HG02798 (cell line): ENCODE results near the gene IRF5.

ENCODE experiments used
- ATAC-seq: cut with Tn5 transposase; IDR thresholded peaks from one replicate; pipeline ENCODE4 v1.9.1; 2021; ENCODE audit warnings: mild to moderate bottlenecking; ENCODE audit not compliant: unreplicated experiment, poor library complexity

The IRF5 gene

DNA sequence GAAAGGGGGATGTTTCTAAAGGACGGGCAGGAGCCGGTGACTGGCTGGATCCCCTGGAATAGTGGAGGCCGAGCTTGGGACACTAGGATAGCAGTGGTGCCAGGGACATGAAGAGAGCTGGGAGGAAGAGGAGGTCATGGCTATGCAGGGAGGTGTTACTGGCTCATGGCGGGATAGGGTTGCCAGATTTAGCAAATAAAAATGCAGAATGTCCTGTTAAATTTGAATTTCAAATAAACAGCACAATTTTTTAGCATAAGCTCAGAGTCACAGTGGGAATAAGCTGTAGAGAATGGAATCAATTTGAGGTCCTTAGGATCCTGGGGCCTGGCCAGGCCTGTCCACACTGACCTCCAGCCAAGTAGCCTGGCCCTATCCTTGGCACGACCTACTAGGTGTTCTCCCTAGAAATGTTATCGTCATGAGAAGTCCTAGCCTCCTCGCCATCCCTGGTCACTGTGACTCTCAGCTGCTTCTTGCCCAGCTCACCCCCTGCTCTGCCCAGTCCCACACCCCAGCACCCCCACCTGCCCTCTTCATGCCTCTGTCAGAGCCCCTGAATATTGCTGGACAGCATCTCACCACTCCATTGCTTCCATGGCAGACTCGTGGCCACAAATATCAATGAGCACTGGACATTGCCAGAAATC lies 19.6 kb upstream of the IRF5 start:
- no peak for ATAC-seq

DNA sequence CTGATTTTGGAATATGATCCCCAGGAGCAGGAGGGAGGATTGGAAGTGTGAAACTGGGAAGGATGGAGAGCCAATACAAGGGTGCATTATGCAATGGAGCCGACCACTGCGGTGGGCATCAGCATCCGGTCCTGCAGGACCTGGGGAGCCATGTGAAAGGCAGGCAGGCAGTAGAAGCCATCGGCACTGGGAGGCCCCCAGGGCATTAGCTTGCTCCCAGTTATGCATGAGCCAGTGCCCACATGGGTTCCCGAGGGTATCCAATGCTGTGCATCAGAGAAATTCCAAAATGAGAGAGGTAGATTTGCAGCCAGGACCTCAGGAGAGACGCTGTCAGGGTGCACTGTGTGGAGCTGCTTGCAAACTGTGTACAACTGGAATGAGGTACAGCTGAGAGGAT lies 18.5 kb upstream of the IRF5 start:
- no peak for ATAC-seq

GRCh38 chr7:128919881-128920799 lies 17.6 kb upstream of the IRF5 start:
- no peak for ATAC-seq

DNA sequence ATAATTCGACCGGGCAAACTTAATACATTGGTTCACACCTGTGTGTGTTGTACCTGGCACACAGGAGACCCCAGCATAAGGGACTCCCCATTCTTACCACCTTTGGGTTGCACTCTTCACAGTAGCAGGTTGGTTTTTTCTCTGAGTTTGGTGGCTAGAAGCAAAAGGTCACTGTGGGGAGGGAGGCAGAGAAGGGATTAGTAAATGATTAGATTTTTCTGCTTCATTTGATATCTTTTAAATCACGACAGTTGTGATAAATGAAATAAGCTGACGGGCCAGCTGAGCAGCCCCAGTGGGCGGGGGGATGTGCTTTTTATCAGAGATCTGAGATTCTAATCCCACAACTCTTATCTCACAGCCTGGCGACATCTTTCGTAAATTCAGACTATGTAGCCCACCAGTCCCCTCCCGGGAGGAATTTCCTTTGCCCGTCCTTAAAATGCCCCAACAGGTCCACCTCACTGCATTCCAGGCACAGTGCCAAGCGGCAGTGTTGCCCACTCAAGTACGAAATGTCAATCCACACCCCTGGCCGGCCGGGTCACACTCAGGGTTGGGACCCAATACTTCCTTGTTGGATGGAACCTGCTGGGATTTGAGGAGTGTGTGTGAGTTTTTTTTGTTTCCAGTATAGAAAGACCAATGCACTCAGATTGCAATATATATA lies 16.7 kb upstream of the IRF5 start:
- ATAC-seq = no peak

DNA sequence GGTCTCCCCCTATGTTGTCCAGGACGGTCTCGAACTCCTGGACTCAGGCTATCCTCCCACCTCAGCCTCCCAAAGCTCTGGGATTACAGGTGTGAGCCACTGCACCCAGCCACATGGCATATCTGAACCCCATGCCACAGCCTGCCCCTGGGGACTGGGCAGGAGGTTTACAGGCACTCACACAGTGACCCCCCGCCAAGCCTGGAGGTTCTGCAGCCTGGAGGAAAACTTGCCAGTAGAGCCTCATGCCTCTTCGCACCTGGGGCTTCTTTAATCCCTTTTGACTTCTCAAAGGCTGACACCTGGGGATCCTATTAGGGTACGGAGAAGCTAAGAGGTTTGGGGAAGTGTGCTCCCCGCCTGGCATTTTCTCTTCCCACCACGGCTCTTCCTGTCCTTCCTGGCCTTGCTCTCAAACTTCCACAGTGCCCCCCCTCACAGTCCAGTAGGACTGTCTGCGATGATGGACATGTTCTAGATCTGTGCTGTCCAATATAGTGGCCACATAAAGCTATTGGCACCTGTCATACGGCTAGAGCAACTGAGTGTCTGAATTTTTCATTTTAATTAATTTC lies 15.8 kb upstream of the IRF5 start:
- no peak for ATAC-seq

DNA sequence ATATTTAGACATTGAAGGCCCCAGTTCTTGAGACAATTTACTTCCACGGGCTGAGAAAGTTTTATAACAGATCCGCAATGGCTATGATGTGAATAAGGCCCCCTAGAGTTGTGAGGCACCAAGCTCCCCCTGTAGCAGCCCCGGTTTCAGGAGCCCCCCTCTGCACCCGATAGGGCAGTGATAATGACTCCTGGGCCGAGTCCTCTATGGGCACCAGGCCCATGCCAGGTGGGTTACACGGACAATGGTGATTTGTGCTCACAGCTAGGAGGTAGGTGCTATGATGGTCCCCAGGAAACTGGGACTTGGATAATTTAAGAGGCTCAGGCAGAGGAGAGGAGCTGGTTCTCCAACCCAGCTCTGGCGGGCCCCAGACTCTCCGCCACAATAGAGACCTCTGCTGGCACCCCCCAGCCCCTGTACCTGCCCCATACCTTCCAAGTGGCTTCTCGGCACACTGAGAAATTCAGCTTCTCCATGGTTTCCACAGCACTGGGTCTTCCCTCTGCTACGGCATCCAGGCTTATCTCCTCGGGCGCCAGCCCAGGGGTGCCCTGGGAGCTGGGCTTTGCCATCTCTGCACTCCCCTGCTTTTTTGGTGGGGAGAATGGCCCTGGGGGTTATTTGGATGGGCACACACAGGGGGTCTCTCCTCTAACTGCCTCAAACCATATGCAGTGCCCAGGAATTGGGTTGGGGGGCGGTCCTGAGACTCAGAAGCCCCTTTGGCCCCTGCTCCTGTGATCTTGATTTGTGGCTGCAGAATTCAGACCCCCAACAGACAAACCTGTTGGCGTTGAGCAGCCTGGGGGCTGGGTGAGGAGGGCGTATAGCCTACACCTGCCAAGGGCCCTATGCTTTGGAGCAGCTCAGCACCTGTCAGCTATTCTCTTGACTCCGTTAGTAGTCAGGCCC lies 15.0 kb upstream of the IRF5 start:
- ATAC-seq = no peak

DNA sequence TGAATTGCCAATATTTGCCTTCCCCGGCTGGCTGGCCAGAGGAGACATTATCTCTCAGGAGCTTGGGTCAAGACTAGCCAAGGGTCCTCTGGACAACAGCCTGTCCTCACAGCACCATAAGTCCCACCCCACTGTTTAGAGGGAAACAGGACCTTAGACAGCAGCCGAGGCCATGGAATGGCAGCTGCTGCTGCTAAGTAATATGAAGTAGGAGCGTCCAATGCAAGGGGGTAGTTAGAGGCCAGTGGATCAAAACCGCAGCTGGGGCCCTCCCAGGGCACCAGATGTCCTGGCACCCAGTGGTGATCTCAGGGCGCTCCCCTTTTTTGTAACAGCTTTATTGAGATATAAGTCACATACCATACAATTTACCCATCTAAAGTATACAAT lies 14.3 kb upstream of the IRF5 start:
- ATAC-seq = no peak

DNA sequence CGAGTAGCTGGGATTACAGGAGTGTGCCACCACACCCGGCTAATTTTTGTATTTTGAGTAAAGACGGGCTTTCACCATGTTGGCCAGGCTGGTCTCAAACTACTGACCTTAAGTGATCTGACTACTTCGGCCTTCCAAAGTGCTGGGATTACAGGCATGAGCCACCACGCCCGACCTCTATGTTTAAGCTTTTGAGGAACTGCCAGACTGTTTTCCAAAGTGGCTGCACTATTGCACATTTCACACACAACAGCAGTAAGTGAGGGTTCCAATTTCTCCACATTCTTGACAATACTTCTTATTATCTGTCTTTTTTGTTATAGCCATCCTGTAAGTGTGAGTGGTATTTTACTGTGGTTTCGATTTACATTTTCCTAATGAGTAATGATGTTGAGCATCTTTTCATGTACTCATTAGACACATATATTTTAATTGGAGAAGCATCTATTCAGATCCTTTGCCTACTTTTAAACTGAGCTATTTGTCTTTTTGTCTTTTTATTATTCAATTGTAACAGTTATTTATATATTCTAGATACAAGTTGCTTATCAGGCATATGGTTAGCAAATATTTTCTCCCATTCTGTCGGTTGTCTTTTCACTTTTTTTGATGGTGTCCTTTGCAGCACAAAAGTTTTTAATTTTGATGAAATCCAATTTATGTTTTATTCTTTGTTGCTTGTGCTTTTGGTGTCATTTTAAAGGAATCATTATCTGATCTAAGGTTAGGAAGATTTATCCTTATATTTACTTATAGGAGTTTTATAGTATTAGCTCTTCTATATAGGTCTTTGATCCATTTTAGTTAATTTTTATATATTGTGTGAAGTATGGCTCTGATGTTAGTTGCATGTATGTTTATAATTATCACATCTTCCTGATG lies 12.8 kb upstream of the IRF5 start:
- no peak for ATAC-seq

GRCh38 chr7:128928159-128928813 lies 9.4 kb upstream of the IRF5 start:
- ATAC-seq = no peak

- no peak for ATAC-seq
Observed at GRCh38 chr7:128928882-128929788, 8.6 kb upstream of the IRF5 start.

- ATAC-seq = no peak
Observed at GRCh38 chr7:128931190-128931798, 6.4 kb upstream of the IRF5 start.

DNA sequence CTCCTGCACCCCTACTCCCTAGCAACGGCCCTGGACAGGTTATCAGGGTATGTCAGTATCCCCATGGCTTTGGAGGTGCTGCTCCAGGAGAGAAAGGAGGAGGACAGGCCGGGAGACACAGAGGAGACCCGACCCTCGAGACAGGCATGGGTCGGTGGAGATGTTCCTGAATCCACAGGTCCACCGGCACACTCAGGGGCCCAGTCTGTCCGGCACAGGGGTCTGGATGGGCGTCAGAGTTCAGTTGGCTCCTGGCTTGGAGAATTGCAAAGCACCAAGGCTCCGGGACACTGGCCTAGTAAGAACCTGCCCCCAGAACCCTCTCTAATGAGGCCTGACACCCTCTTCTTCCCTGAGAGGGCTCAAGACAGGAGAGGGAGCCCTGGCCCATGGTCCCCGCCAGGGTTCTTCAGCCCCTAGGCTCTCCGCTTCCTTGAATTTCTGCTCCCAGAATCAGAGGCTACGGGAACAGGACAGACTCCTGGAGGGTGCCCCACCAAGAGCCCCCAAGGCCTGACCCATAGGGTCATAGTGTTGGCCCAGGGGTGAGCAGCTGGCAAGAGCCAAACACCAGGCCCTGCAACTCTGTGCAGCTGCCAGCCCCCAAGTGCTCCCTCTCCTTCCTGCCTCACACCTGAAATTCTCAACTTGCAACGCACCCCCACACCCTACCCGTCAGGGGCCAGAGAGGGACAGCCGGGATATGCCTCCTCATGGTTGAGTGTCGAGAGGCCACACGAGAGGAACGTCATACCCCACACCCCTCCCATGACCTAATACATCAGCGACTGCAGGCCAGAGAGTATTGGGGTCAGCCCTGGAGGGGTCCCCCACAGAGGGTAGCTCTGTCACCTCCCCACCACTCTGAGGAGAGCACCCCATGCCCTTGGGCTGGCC lies 5.5 kb upstream of the IRF5 start:
- ATAC-seq = no peak

DNA sequence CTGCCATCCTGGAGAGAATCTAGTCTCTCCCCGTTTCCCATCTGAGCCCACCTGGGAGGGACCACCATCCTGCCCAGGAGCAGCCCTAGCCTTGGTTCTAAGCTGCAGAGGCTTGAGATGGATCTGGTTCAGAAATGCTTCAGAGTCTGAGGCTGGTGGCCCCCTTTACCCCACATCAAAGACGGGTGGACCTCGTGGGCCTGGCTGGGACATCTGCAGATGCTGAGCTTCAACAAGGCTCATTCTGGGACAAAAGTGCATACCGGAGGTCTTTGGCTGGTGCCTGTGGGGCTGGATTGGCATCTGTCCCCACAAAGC lies 4.9 kb upstream of the IRF5 start:
- no peak for ATAC-seq

GRCh38 chr7:128933180-128933891 lies 4.4 kb upstream of the IRF5 start:
- ATAC-seq = peak; percentile 37
